Activated CD4-positive, alpha-beta T cell treated with anti-CD3 and anti-CD28 coated beads, Interleukin-2, amount 10 ng/mL, durations not matched to agents 7 days and 5 days (primary cell): ENCODE results near the gene MCU. TPM values are rescaled to one million over a fixed set of nuclear protein-coding genes. Genes with fewer than 3 reads are reported as not detected.

Experiments
- CTCF ChIA-PET: fragments of 350-600 bp; sonication (Branson Sonifier 250); formaldehyde crosslinking; loops from one replicate; lab custom pipeline; 2021; ENCODE audit warnings: antibody characterized with exemption; lab: Charles Lee
- POLR2A ChIA-PET: fragments of 350-600 bp; sonication (Branson Sonifier 250); formaldehyde crosslinking; loops from one replicate; lab custom pipeline; 2021; ENCODE audit warnings: antibody characterized with exemption; lab: Charles Lee
- DNase-seq: peaks from one replicate; pipeline ENCODE4 v3.0.0-alpha.2; 2020
- H3K27ac Mint-ChIP-seq: one replicate; pipeline ENCODE4 v1.8.0; 2021; ENCODE audit warnings: mild to moderate bottlenecking, moderate library complexity, mixed read lengths
- H3K27me3 Mint-ChIP-seq: one replicate; pipeline ENCODE4 v1.8.0; 2021; ENCODE audit warnings: mixed read lengths
- H3K36me3 Mint-ChIP-seq: one replicate; pipeline ENCODE4 v1.8.0; 2021; ENCODE audit warnings: low read depth, mixed read lengths
- H3K4me1 Mint-ChIP-seq: one replicate; pipeline ENCODE4 v1.8.0; 2021; ENCODE audit warnings: mixed read lengths
- H3K4me3 Mint-ChIP-seq: one replicate; pipeline ENCODE4 v1.8.0; 2021; ENCODE audit warnings: mild to moderate bottlenecking, moderate library complexity, mixed read lengths
- H3K9me3 Mint-ChIP-seq: one replicate; pipeline ENCODE4 v1.8.0; 2021; ENCODE audit warnings: mixed read lengths
- total RNA-seq, 2 experiments: library from RNA; stranded (reverse); gene quantifications; one replicate each; pipeline ENCODE4 v1.2.3, GENCODE V29; 2021

Gene MCU
- total RNA-seq, 2 experiments from 2014 or later: 11.7 to 13.4 TPM

- H3K27ac Mint-ChIP-seq: no peak overlapping the region
- H3K27me3 Mint-ChIP-seq: no peaks in the 10 kb centered on the region
- H3K36me3 Mint-ChIP-seq: peaks cover 4% of the 10 kb centered on the region
- no peaks in the 10 kb centered on the region for H3K4me1 Mint-ChIP-seq
- H3K4me3 Mint-ChIP-seq: no peak overlapping the region
- ChIA-PET CTCF (interaction anchor here (0.9 to 1.0 kb wide), 2 partner anchors 10 to 63 kb away, joined by 3 read pairs; no protein-coding TSS in a partner anchor), POLR2A (no interaction called here)
- no peak for DNase-seq
- no peaks in the 10 kb centered on the region for H3K9me3 Mint-ChIP-seq
These were observed 28.1 kb downstream of the MCU start for GRCh38 chr10:72719941-72720592.

DNA sequence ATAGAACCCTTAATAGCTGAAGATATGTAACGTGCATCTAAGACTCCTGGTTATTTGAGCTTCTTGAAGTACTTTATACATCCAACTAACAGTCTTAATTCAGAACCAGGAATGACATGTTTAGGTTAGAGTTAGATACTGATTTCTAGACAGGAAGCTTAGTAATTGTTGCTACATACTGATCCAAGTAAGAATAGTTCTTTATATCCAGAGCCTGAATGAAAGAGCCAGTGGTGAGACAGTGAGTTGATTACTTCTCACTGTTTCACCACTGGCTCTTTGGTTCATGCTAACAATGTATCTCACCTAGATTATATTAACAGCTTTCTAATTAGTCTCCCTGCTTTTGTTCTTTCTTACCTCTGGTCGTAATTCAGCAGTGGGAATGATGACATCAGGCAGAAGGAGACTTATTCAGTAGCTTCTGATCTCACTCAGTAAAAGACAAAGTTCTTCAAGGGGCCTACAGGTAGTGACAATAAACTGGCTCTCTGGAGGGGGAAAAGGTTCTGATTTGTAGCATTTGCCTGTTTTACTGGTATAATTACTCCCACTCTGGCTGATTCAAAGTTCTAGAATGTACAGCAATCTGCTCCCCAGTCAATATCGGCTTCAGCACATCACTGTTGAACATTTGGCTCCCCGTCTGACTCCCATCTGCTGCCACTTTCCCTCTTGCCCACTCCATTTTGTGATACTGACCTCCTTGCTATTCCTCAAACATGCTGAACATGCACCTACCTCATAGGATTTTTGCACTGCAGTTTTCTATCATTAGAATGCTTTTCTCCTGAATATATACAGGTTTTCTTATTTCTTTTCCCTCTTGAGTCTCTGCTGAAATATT, 29.1 kb downstream of the MCU start:
- Mint-ChIP-seq H3K36me3 (peaks cover 2% of the 10 kb centered on the region), H3K27me3 (no peaks in the 10 kb centered on the region), H3K27ac (no peak overlapping the region), H3K9me3 (no peaks in the 10 kb centered on the region), H3K4me1 (no peaks in the 10 kb centered on the region), H3K4me3 (no peak overlapping the region)
- DNase-seq: no peak
- CTCF ChIA-PET: interaction anchor here (1.0 kb wide), 1 partner anchor 9 kb away, joined by 3 read pairs; no protein-coding TSS in a partner anchor
- POLR2A ChIA-PET: no interaction called here

- peaks cover 15% of the 10 kb centered on the region for H3K4me1 Mint-ChIP-seq
- CTCF ChIA-PET: no interaction called here
- POLR2A ChIA-PET: no interaction called here
These were observed 35.2 kb downstream of the MCU start for GRCh38 chr10:72727130-72727529.

GRCh38 chr10:72728462-72728861, 36.5 kb downstream of the MCU start:
- no peak overlapping the region for H3K4me3 Mint-ChIP-seq
- no peak for DNase-seq
- no peaks in the 10 kb centered on the region for H3K27me3 Mint-ChIP-seq
- H3K9me3 Mint-ChIP-seq: no peaks in the 10 kb centered on the region
- H3K27ac Mint-ChIP-seq: no peak overlapping the region
- POLR2A ChIA-PET: no interaction called here
- CTCF ChIA-PET: interaction anchor here (1.4 kb wide), 1 partner anchor 31 kb away, joined by 3 read pairs; no protein-coding TSS in a partner anchor
- peaks cover 15% of the 10 kb centered on the region for H3K4me1 Mint-ChIP-seq
- no peaks in the 10 kb centered on the region for H3K36me3 Mint-ChIP-seq

More at GRCh38 chr10:72727130-72727529, 35.2 kb downstream of the MCU start:
- H3K27ac Mint-ChIP-seq: no peak overlapping the region
- no peak overlapping the region for H3K4me3 Mint-ChIP-seq
- DNase-seq: no peak
- H3K36me3 Mint-ChIP-seq: no peaks in the 10 kb centered on the region
- no peaks in the 10 kb centered on the region for H3K9me3 Mint-ChIP-seq
- H3K27me3 Mint-ChIP-seq: no peaks in the 10 kb centered on the region

- no peaks in the 10 kb centered on the region for H3K36me3 Mint-ChIP-seq
- CTCF ChIA-PET: interaction anchor here (1.4 kb wide), 2 partner anchors 9 to 32 kb away, joined by 3 read pairs; no protein-coding TSS in a partner anchor
- no peaks in the 10 kb centered on the region for H3K9me3 Mint-ChIP-seq
- no peak for DNase-seq
- no peaks in the 10 kb centered on the region for H3K27me3 Mint-ChIP-seq
- H3K4me1 Mint-ChIP-seq: peaks cover 15% of the 10 kb centered on the region
- H3K27ac Mint-ChIP-seq: no peak overlapping the region
- no peak overlapping the region for H3K4me3 Mint-ChIP-seq
- POLR2A ChIA-PET: no interaction called here
These were observed 37.6 kb downstream of the MCU start for GRCh38 chr10:72729528-72729927.

DNA sequence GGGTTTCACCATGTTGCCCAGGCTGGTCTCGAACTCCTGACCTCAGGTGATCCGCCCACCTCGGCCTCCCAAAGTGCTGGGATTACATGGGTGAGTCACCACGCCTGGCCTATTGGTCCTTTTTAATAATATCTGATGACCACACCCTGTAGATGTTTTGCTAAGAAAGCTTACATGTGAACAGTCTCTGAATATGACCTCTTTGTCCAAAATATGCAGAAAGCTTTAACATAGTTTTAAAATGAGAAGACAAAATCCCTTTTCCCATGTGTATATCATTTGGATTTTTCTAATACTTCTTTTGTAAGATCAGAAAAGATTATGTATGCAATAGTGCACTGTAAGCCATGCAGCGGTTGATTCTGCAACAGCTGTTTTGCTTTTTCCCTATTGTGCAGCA, 38.5 kb downstream of the MCU start:
- Mint-ChIP-seq H3K4me3 (no peak overlapping the region), H3K4me1 (peaks cover 15% of the 10 kb centered on the region), H3K36me3 (no peaks in the 10 kb centered on the region), H3K27ac (no peak overlapping the region), H3K9me3 (no peaks in the 10 kb centered on the region), H3K27me3 (no peaks in the 10 kb centered on the region)
- ChIA-PET POLR2A (no interaction called here), CTCF (interaction anchor here (1.1 to 1.4 kb wide), 2 partner anchors 10 to 11 kb away, joined by 3 read pairs; no protein-coding TSS in a partner anchor)
- DNase-seq: no peak

GRCh38 chr10:72731916-72732419, 40.0 kb downstream of the MCU start:
- Mint-ChIP-seq H3K27me3 (no peaks in the 10 kb centered on the region), H3K27ac (no peak overlapping the region), H3K9me3 (no peaks in the 10 kb centered on the region), H3K4me1 (peaks cover 15% of the 10 kb centered on the region), H3K36me3 (no peaks in the 10 kb centered on the region), H3K4me3 (no peak overlapping the region)
- ChIA-PET CTCF (no interaction called here), POLR2A (interaction anchor here (0.6 kb wide), 2 partner anchors 108 to 1911 kb away, joined by 3 read pairs; no protein-coding TSS in a partner anchor)
- no peak for DNase-seq

- POLR2A ChIA-PET: interaction anchor here (0.6 kb wide), 2 partner anchors 108 to 1912 kb away, joined by 3 read pairs; no protein-coding TSS in a partner anchor
- no peaks in the 10 kb centered on the region for H3K9me3 Mint-ChIP-seq
- no peak overlapping the region for H3K4me3 Mint-ChIP-seq
- CTCF ChIA-PET: no interaction called here
- H3K27ac Mint-ChIP-seq: no peak overlapping the region
- no peak for DNase-seq
- H3K36me3 Mint-ChIP-seq: no peaks in the 10 kb centered on the region
- H3K27me3 Mint-ChIP-seq: no peaks in the 10 kb centered on the region
- H3K4me1 Mint-ChIP-seq: peaks cover 15% of the 10 kb centered on the region
These were observed 40.6 kb downstream of the MCU start for GRCh38 chr10:72732521-72732920.

DNA sequence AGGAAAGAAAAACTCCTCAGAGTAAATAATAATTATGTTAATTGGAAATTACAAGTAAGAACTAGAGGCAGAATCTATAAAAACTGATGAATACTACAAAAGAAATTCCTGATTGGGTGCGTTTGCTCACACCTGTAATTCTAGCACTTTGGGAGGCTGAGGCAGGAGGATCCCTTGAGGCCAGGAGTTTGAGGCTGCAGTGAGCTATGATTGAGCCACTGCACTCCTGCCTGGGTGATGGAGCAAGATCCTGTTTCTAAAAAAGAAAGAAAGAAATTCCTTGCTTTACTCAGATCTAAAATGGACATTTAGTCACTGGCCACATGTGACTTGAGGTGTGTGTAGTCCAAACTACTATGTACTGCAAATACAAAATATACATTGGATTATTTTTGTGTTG, 42.0 kb downstream of the MCU start:
- H3K4me3 Mint-ChIP-seq: no peak overlapping the region
- peaks cover 6% of the 10 kb centered on the region for H3K4me1 Mint-ChIP-seq
- ChIA-PET CTCF (interaction anchor here (0.9 kb wide), 1 partner anchor 14 kb away, joined by 4 read pairs; no protein-coding TSS in a partner anchor), POLR2A (no interaction called here)
- H3K9me3 Mint-ChIP-seq: no peaks in the 10 kb centered on the region
- no peaks in the 10 kb centered on the region for H3K27me3 Mint-ChIP-seq
- H3K27ac Mint-ChIP-seq: no peak overlapping the region
- H3K36me3 Mint-ChIP-seq: no peaks in the 10 kb centered on the region
- DNase-seq: no peak

- no peak for DNase-seq
- H3K4me1 Mint-ChIP-seq: no peaks in the 10 kb centered on the region
- H3K27me3 Mint-ChIP-seq: no peaks in the 10 kb centered on the region
- no peak overlapping the region for H3K4me3 Mint-ChIP-seq
- CTCF ChIA-PET: interaction anchor here (0.5 kb wide), 1 partner anchor 24 kb away, joined by 3 read pairs; no protein-coding TSS in a partner anchor
- no peaks in the 10 kb centered on the region for H3K9me3 Mint-ChIP-seq
- no peaks in the 10 kb centered on the region for H3K36me3 Mint-ChIP-seq
- H3K27ac Mint-ChIP-seq: no peak overlapping the region
- POLR2A ChIA-PET: no interaction called here
These were observed 43.5 kb downstream of the MCU start for GRCh38 chr10:72735288-72735936.

DNA sequence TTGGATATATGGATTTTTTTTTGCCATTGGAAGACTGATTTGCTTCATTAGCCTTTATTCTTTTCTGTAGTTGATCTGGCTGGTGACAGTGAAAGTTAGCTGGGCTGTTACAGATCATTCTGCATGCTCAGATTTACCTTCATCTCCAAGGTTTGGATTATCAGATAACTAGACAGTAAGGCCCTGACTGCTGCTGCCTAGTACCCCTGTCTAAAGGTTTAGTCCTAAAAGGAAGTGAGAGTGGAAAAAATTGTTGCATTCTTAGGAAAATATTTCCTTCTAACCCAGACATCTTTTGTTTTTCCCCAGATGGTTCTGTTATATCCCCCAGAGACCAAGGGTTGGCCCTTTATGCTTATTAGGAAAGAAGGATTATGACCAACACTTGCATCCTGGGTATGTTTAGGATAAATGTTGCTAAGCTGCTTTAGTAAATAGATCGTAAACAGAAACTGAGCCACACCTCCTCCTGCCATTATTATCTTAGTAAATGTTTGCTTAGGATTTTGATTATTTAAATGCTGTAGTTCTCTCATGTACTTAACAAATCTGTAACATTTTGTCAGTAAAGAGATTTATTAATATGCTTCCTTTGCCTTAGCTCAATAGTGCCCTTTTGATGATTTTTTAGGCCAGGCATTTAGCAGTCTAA, 44.4 kb downstream of the MCU start:
- Mint-ChIP-seq H3K4me3 (no peak overlapping the region), H3K27ac (no peak overlapping the region), H3K27me3 (no peaks in the 10 kb centered on the region), H3K36me3 (no peaks in the 10 kb centered on the region), H3K9me3 (no peaks in the 10 kb centered on the region), H3K4me1 (no peaks in the 10 kb centered on the region)
- DNase-seq: no peak
- ChIA-PET CTCF (no interaction called here), POLR2A (no interaction called here)

GRCh38 chr10:72736828-72737220, 44.9 kb downstream of the MCU start:
- no peak overlapping the region for H3K27ac Mint-ChIP-seq
- no peaks in the 10 kb centered on the region for H3K36me3 Mint-ChIP-seq
- no peak overlapping the region for H3K4me3 Mint-ChIP-seq
- H3K4me1 Mint-ChIP-seq: no peaks in the 10 kb centered on the region
- ChIA-PET CTCF (no interaction called here), POLR2A (no interaction called here)
- H3K9me3 Mint-ChIP-seq: no peaks in the 10 kb centered on the region
- no peaks in the 10 kb centered on the region for H3K27me3 Mint-ChIP-seq
- no peak for DNase-seq
